GM12878 (cell line): ENCODE measurements around the gene GARNL3.

Experiments used
- ASH2L ChIP-seq: fragments of 300-600, 200-600 bp; sonication (generic); IDR thresholded peaks from 2 replicates; pipeline ENCODE4 v1.6.1; 2017; ENCODE audit warnings: low read depth, mild to moderate bottlenecking, borderline replicate concordance
- BHLHE40 ChIP-seq, 2 experiments: fragments of 450-650 bp in 1 of 2; IDR thresholded peaks; 2 replicates each; pipeline ENCODE4 v1.6.1; 2011 to 2017; ENCODE audit warnings: low read depth in 2 of 2, borderline replicate concordance in 1 of 2, improper control_type of control experiment in 1 of 2, low read length in 1 of 2, mild to moderate bottlenecking in 1 of 2
- HDGF ChIP-seq: fragments of 450-650 bp; IDR thresholded peaks from 2 replicates; pipeline ENCODE4 v1.6.1; 2016; ENCODE audit warnings: antibody characterized with exemption
- JUNB ChIP-seq: IDR thresholded peaks from 2 replicates; pipeline ENCODE4 v1.6.1; 2016; ENCODE audit warnings: antibody characterized with exemption, mild to moderate bottlenecking
- NRF1 ChIP-seq: conservative IDR thresholded peaks from 2 replicates; pipeline ENCODE4 v1.6.1; 2011; ENCODE audit warnings: mild to moderate bottlenecking, low read depth, low read length, improper control_type of control experiment
- POLR2A ChIP-seq: IDR thresholded peaks from 2 replicates; pipeline ENCODE4 v1.6.1; 2011; ENCODE audit warnings: low read depth, mild to moderate bottlenecking, low read length
- RBBP5 ChIP-seq: fragments of 200-600 bp; sonication (generic); conservative IDR thresholded peaks from 2 replicates; pipeline ENCODE4 v1.6.1; 2016
- TBL1XR1 ChIP-seq: IDR thresholded peaks from 2 replicates; pipeline ENCODE4 v1.6.1; 2012; ENCODE audit warnings: low read depth, low read length, improper control_type of control experiment
- ZNF384 ChIP-seq: IDR thresholded peaks from 2 replicates; pipeline ENCODE4 v1.6.1; 2012; ENCODE audit warnings: low read depth, mild to moderate bottlenecking, low read length, improper control_type of control experiment, borderline replicate concordance
- TF ChIP-seq, protein P1 (sequence below), 3 experiments: IDR thresholded peaks in 2 of 3; conservative IDR thresholded peaks in 1 of 3; 2 replicates each; pipeline ENCODE4 v1.5.1; 2011; ENCODE audit warnings: low read depth in 3 of 3, low read length in 3 of 3, mild to moderate bottlenecking in 3 of 3, control low read depth in 2 of 3, moderate library complexity in 2 of 3, inconsistent platforms in 1 of 3, mixed read lengths in 1 of 3; ENCODE audit not compliant: control insufficient read depth in 2 of 3, insufficient read depth in 1 of 3; ENCODE audit errors: extremely low read depth in 1 of 3
- TF ChIP-seq, protein P2 (sequence below): IDR thresholded peaks from 2 replicates; pipeline ENCODE4 v1.6.1; 2011; ENCODE audit warnings: borderline replicate concordance, low read depth, mild to moderate bottlenecking, moderate library complexity, low read length; ENCODE audit not compliant: insufficient read depth, poor library complexity, severe bottlenecking
- TF ChIP-seq, protein P3 (sequence below): fragments of 450-650 bp; IDR thresholded peaks from 2 replicates; pipeline ENCODE4 v1.6.1; 2016; ENCODE audit warnings: mild to moderate bottlenecking
- TF ChIP-seq, protein P4 (sequence below): fragments of 450-650 bp; IDR thresholded peaks from 2 replicates; pipeline ENCODE4 v1.6.1; 2014; ENCODE audit warnings: mild to moderate bottlenecking

DNA sequence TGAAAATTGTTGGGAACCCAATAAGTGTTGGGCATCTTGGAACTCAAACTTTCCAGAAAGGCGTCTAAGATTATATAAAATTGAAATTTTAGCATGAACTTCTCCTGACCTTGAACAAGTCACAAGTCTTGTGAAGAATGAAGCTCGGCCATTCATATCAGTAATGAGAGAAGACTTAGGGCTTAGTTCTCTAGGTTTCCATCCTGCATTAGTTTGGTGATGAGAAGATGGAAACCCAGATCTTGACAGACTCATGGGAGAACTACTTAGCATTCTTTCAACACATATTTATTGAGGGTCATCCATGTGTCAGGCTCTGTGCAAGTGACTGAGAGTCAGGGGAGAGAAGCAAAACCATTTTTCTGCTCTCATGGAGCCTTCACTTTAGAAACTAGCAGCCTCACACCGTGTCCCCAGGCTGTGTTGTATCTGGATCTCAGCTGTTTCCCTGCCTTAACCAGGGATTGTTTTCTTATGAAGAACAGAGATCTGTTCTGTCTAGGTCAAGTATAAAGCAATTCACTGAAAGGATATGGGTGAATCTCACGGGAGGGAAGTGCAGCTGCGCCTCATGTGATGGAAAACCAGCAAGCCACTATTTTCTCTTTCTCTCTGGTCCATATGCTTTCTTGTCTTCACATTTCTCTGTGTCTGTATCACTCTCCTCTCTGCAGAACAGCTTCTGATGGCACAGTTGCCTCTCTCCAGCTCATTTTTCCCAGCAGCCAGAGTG lies 3.4 kb downstream of the GARNL3 start:
- TF ChIP-seq, protein P1, sequence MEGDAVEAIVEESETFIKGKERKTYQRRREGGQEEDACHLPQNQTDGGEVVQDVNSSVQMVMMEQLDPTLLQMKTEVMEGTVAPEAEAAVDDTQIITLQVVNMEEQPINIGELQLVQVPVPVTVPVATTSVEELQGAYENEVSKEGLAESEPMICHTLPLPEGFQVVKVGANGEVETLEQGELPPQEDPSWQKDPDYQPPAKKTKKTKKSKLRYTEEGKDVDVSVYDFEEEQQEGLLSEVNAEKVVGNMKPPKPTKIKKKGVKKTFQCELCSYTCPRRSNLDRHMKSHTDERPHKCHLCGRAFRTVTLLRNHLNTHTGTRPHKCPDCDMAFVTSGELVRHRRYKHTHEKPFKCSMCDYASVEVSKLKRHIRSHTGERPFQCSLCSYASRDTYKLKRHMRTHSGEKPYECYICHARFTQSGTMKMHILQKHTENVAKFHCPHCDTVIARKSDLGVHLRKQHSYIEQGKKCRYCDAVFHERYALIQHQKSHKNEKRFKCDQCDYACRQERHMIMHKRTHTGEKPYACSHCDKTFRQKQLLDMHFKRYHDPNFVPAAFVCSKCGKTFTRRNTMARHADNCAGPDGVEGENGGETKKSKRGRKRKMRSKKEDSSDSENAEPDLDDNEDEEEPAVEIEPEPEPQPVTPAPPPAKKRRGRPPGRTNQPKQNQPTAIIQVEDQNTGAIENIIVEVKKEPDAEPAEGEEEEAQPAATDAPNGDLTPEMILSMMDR (IDR thresholded peaks at IDR 0.05 in 2 of 3, conservative IDR thresholded peaks at IDR 0.05 in 1 of 3; ENCODE audit: control insufficient read depth in 2 of 3, extremely low read depth in 1 of 3, insufficient read depth in 1 of 3, low read depth in 3 of 3, low read length in 3 of 3): no peak
- TF ChIP-seq JUNB (peak; percentile 50; the same call in 1 of the 2 replicates), POLR2A (no peak), NRF1 (no peak), ASH2L (no peak), BHLHE40 (IDR thresholded peaks at IDR 0.05; ENCODE audit: borderline replicate concordance in 1 of 2, low read depth in 2 of 2, low read length in 1 of 2) (peak in 1 of 2 experiments; percentile 24; a peak in 1 of 4 replicates), HDGF (no peak), TBL1XR1 (no peak), ZNF384 (no peak), RBBP5 (no peak)
- TF ChIP-seq, protein P2, sequence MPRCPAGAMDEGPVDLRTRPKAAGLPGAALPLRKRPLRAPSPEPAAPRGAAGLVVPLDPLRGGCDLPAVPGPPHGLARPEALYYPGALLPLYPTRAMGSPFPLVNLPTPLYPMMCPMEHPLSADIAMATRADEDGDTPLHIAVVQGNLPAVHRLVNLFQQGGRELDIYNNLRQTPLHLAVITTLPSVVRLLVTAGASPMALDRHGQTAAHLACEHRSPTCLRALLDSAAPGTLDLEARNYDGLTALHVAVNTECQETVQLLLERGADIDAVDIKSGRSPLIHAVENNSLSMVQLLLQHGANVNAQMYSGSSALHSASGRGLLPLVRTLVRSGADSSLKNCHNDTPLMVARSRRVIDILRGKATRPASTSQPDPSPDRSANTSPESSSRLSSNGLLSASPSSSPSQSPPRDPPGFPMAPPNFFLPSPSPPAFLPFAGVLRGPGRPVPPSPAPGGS: no peak
- TF ChIP-seq, protein P3, sequence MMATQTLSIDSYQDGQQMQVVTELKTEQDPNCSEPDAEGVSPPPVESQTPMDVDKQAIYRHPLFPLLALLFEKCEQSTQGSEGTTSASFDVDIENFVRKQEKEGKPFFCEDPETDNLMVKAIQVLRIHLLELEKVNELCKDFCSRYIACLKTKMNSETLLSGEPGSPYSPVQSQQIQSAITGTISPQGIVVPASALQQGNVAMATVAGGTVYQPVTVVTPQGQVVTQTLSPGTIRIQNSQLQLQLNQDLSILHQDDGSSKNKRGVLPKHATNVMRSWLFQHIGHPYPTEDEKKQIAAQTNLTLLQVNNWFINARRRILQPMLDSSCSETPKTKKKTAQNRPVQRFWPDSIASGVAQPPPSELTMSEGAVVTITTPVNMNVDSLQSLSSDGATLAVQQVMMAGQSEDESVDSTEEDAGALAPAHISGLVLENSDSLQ: no peak
- TF ChIP-seq, protein P4, sequence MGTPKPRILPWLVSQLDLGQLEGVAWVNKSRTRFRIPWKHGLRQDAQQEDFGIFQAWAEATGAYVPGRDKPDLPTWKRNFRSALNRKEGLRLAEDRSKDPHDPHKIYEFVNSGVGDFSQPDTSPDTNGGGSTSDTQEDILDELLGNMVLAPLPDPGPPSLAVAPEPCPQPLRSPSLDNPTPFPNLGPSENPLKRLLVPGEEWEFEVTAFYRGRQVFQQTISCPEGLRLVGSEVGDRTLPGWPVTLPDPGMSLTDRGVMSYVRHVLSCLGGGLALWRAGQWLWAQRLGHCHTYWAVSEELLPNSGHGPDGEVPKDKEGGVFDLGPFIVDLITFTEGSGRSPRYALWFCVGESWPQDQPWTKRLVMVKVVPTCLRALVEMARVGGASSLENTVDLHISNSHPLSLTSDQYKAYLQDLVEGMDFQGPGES: no peak
